Endothelial cell (in vitro differentiated cells): ENCODE results near the gene ZBTB20. TPM values are rescaled to one million over a fixed set of nuclear protein-coding genes. Genes with fewer than 3 reads are reported as not detected.

Source experiments
- DNase-seq: peaks from one replicate; pipeline ENCODE4 v3.0.0; 2021; ENCODE audit warnings: low spot score
- H3K27ac Mint-ChIP-seq: one replicate; pipeline ENCODE4 v1.8.0; 2021; ENCODE audit warnings: mixed read lengths, inconsistent platforms; ENCODE audit not compliant: unreplicated experiment
- H3K27me3 Mint-ChIP-seq: one replicate; pipeline ENCODE4 v1.8.0; 2021; ENCODE audit warnings: mild to moderate bottlenecking, moderate library complexity, mixed read lengths, inconsistent platforms; ENCODE audit not compliant: unreplicated experiment
- H3K36me3 Mint-ChIP-seq: one replicate; pipeline ENCODE4 v1.8.0; 2021; ENCODE audit warnings: mild to moderate bottlenecking, low read depth, mixed read lengths, inconsistent platforms; ENCODE audit not compliant: unreplicated experiment
- H3K4me1 Mint-ChIP-seq: one replicate; pipeline ENCODE4 v1.8.0; 2021; ENCODE audit warnings: mild to moderate bottlenecking, mixed read lengths, inconsistent platforms; ENCODE audit not compliant: unreplicated experiment
- H3K4me3 Mint-ChIP-seq: one replicate; pipeline ENCODE4 v1.8.0; 2021; ENCODE audit warnings: mild to moderate bottlenecking, mixed read lengths, inconsistent platforms; ENCODE audit not compliant: unreplicated experiment
- H3K9me3 Mint-ChIP-seq: one replicate; pipeline ENCODE4 v1.8.0; 2021; ENCODE audit warnings: mixed read lengths, inconsistent platforms; ENCODE audit not compliant: unreplicated experiment
- CTCF ChIP-seq: fragments of 200-600 bp; sonication (generic); IDR thresholded peaks from one replicate; pipeline ENCODE4 v1.5.0; 2021; ENCODE audit warnings: antibody characterized with exemption; ENCODE audit not compliant: unreplicated experiment
- total RNA-seq: library from RNA; stranded (reverse); fragmentation: NEBNext Ultra II Directional; extraction: Animal tissue kit (Norgen Biotek cat#: 25700); gene quantifications from one replicate; pipeline ENCODE4 v1.2.1, GENCODE V29; 2021; ENCODE audit not compliant: unreplicated experiment

ZBTB20 gene
- total RNA-seq, 1 donor from 2014 or later = 4.2 TPM

DNA sequence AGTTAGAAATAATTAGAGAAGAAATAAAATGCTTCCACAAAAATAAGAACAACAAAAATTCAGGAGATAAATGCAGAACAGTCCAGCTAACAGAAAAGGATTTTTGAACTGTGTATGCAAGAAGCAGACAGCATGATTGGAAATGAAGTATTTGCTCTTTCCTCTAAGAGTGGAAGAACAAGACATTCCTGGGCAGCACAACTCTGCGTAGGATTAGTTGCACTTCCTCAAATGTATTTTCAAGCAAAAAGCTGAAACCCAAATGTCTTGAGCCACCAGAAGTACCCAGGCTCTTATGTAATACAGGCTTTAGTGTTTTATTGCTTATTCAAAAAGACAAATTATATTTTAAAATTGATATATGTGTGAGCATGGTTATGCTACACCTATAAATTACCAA, 127.2 kb downstream of the ZBTB20 start:
- TF ChIP-seq CTCF = no peak
- DNase-seq = no peak
- H3K27ac Mint-ChIP-seq = no peak overlapping the region
- no peaks in the 10 kb centered on the region for H3K27me3 Mint-ChIP-seq
- H3K36me3 Mint-ChIP-seq = no peaks in the 10 kb centered on the region
- no peaks in the 10 kb centered on the region for H3K9me3 Mint-ChIP-seq
- no peak overlapping the region for H3K4me3 Mint-ChIP-seq
- no peaks in the 10 kb centered on the region for H3K4me1 Mint-ChIP-seq

GRCh38 chr3:115018694-115019093, 128.4 kb downstream of the ZBTB20 start:
- Mint-ChIP-seq H3K27me3 (no peaks in the 10 kb centered on the region), H3K9me3 (no peaks in the 10 kb centered on the region), H3K4me3 (no peak overlapping the region), H3K27ac (no peak overlapping the region), H3K4me1 (no peaks in the 10 kb centered on the region), H3K36me3 (no peaks in the 10 kb centered on the region)
- TF ChIP-seq CTCF = no peak
- no peak for DNase-seq

DNA sequence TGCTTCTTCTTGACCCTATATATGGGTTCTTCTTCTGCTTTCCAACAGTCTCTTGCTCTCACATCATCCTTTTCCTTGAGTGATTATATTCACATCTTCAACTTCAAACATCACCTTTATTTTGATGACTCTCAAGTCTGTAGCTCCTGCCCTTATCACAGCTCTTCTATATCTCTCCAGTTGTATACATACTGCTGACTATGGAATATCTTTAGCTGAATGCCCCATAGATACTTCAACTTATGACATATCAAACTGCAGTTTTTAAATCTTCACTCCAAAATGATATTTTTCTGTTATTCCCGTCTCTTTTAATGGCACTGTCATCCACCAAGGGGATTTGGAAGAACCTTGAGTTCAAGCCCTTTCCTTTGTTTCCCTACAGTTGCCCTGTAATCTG, 139.1 kb downstream of the ZBTB20 start:
- H3K27ac Mint-ChIP-seq = no peak overlapping the region
- no peak for DNase-seq
- H3K9me3 Mint-ChIP-seq = no peaks in the 10 kb centered on the region
- no peak for TF ChIP-seq CTCF
- no peak overlapping the region for H3K4me3 Mint-ChIP-seq
- no peaks in the 10 kb centered on the region for H3K4me1 Mint-ChIP-seq
- H3K27me3 Mint-ChIP-seq = no peaks in the 10 kb centered on the region
- no peaks in the 10 kb centered on the region for H3K36me3 Mint-ChIP-seq

DNA sequence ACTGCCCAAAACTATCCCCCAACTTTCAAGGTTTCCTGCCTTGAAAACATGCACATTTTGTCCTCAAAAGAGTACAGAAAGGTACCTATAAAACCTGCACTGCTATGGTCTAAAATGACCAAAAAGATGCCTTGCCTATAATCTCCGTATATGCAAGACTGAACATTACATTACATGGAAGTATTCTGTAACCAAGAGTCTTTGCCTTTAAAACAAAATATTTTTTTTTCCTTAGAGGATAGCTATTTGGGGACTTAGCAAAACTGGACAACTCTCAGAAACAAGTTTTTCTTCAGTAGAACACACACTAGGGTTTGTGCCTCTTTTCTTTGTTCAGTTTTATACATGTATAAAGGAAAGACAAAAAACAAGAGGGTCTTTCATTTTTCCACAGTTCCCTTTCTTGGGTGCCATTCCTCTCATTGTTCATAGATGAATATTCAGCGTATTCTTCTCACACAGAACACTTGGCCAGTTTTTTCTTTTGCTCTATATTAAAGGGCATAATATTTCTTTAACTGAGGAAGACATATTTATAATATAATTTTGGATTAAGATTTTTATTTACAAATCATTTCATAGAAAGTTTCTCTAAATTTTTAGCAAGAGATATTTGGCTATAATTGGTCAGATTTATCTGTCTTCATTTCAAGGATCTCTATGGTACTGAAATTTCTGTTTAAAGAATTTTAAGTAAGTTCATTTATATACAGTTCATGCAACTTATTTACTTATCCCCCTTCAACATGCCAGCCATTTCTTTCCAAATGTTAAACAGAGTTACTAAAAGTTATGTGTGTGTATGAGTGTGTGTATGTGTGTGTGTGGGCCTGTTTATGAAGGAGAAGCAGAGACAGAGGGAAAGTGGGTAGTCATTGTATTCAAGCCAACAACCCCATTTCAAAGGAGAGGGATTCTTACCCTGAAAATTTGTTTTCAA, 142.6 kb downstream of the ZBTB20 start:
- no peak for DNase-seq
- H3K4me1 Mint-ChIP-seq = no peaks in the 10 kb centered on the region
- H3K27me3 Mint-ChIP-seq = no peaks in the 10 kb centered on the region
- H3K36me3 Mint-ChIP-seq = no peaks in the 10 kb centered on the region
- no peaks in the 10 kb centered on the region for H3K9me3 Mint-ChIP-seq
- no peak overlapping the region for H3K4me3 Mint-ChIP-seq
- TF ChIP-seq CTCF = no peak
- H3K27ac Mint-ChIP-seq = no peak overlapping the region

DNA sequence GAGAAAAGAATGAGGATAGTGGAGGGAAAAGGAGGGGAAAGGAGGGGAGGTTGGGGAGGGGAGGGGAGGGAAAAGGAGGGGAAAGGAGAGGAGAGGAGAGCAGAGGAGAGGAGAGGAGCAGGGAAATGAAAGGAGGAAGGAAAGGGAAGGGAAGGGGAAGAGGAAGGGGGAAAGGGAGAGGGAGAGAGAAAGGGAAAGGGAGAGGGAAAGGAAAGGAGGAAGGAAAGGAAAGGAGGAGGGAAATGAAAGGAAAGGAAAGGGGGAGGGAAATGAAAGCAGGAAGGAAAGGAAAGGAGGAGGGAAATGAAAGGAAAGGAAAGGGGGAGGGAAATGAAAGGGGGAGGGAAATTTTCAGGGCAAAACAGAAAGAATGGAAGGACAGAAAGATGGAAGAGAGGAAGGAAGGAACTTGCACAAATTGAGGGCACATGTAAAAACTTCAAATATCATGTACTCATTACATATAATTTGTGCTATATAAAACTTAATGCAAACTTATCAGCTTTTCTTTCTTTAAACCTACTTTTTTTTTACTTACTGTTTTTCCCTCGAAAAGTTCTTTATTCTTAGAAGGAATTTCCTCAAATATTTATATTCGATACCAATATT, 148.0 kb downstream of the ZBTB20 start:
- no peak for TF ChIP-seq CTCF
- no peak overlapping the region for H3K4me3 Mint-ChIP-seq
- H3K4me1 Mint-ChIP-seq = no peaks in the 10 kb centered on the region
- H3K27ac Mint-ChIP-seq = no peak overlapping the region
- no peaks in the 10 kb centered on the region for H3K36me3 Mint-ChIP-seq
- no peaks in the 10 kb centered on the region for H3K9me3 Mint-ChIP-seq
- no peaks in the 10 kb centered on the region for H3K27me3 Mint-ChIP-seq
- no peak for DNase-seq
